SU-DHL-6 (cell line): ENCODE data around the gene FAM3B.

ENCODE experiments used
- CTCF ChIP-seq: fragments of 200-600 bp; sonication (generic); IDR thresholded peaks from one replicate; pipeline ENCODE4 v1.5.1; 2017; ENCODE audit warnings: antibody characterized with exemption, mild to moderate bottlenecking, low read length, moderate library complexity; ENCODE audit not compliant: insufficient read depth, poor library complexity, severe bottlenecking
- EZH2phosphoT487 ChIP-seq: fragments of 200-600 bp; sonication (generic), shearing (Covaris generic); conservative IDR thresholded peaks from 2 replicates; pipeline ENCODE4 v1.6.1; 2018; ENCODE audit warnings: mild to moderate bottlenecking, antibody characterized with exemption, low read length, moderate library complexity, mixed read lengths

- TF ChIP-seq CTCF (no peak), EZH2phosphoT487 (no peak)
These were observed 26.3 kb upstream of the FAM3B start for GRCh38 chr21:41290106-41290799.
